Measurements from ENCODE around the gene TMEM45B.
"Not testable (repeated sequence)": the region's sequence is repeated elsewhere in the genome, so short reads cannot be mapped to it uniquely, and the experiment has no call there.

The TMEM45B gene

GRCh38 chr11:129788278-129788677 lies 27.4 kb upstream of the TMEM45B start:
- H3K4me3 ChIP-seq (ENCODE audit: low read depth, low read length) = no peak overlapping the region
- TF ChIP-seq MYC (IDR thresholded peaks at IDR 0.05; ENCODE audit: low read depth, low read length) (no peak), MAX (IDR thresholded peaks at IDR 0.05; ENCODE audit: low read depth, low read length) (no peak), CTCF (IDR thresholded peaks at IDR 0.05; ENCODE audit: low read depth, low read length) (no peak), POLR2A (IDR thresholded peaks at IDR 0.05; ENCODE audit: extremely low read depth, insufficient read length) (no peak)
- no peak for DNase-seq (ENCODE audit: low read depth)

- no peak overlapping the region for H3K4me3 ChIP-seq (ENCODE audit: low read depth, low read length)
- no peak for DNase-seq (ENCODE audit: low read depth)
- TF ChIP-seq CTCF (IDR thresholded peaks at IDR 0.05; ENCODE audit: low read depth, low read length) (no peak), MYC (IDR thresholded peaks at IDR 0.05; ENCODE audit: low read depth, low read length) (no peak), MAX (IDR thresholded peaks at IDR 0.05; ENCODE audit: low read depth, low read length) (no peak), POLR2A (IDR thresholded peaks at IDR 0.05; ENCODE audit: extremely low read depth, insufficient read length) (no peak)
Observed at GRCh38 chr11:129790106-129790505, 25.5 kb upstream of the TMEM45B start.

- no peak overlapping the region for H3K4me3 ChIP-seq (ENCODE audit: low read depth, low read length)
- TF ChIP-seq CTCF (IDR thresholded peaks at IDR 0.05; ENCODE audit: low read depth, low read length) (no peak), MYC (IDR thresholded peaks at IDR 0.05; ENCODE audit: low read depth, low read length) (no peak), POLR2A (IDR thresholded peaks at IDR 0.05; ENCODE audit: extremely low read depth, insufficient read length) (no peak), MAX (IDR thresholded peaks at IDR 0.05; ENCODE audit: low read depth, low read length) (no peak)
- no peak for DNase-seq (ENCODE audit: low read depth)
Observed at GRCh38 chr11:129791515-129791914, 24.1 kb upstream of the TMEM45B start.

- no peak for DNase-seq (ENCODE audit: low read depth)
- H3K4me3 ChIP-seq (ENCODE audit: low read depth, low read length) = no peak overlapping the region
- TF ChIP-seq CTCF (IDR thresholded peaks at IDR 0.05; ENCODE audit: low read depth, low read length) (no peak), POLR2A (IDR thresholded peaks at IDR 0.05; ENCODE audit: extremely low read depth, insufficient read length) (no peak), MYC (IDR thresholded peaks at IDR 0.05; ENCODE audit: low read depth, low read length) (no peak), MAX (IDR thresholded peaks at IDR 0.05; ENCODE audit: low read depth, low read length) (no peak)
Observed at GRCh38 chr11:129792663-129793062, 23.0 kb upstream of the TMEM45B start.

- no peak for DNase-seq (ENCODE audit: low read depth)
- H3K4me3 ChIP-seq (ENCODE audit: low read depth, low read length) = no peak overlapping the region
- TF ChIP-seq CTCF (IDR thresholded peaks at IDR 0.05; ENCODE audit: low read depth, low read length) = no peak
- TF ChIP-seq MYC (IDR thresholded peaks at IDR 0.05; ENCODE audit: low read depth, low read length) = no peak
- TF ChIP-seq POLR2A (IDR thresholded peaks at IDR 0.05; ENCODE audit: extremely low read depth, insufficient read length) = no peak
- no peak for TF ChIP-seq MAX (IDR thresholded peaks at IDR 0.05; ENCODE audit: low read depth, low read length)
Observed at GRCh38 chr11:129795089-129795488, 20.6 kb upstream of the TMEM45B start.

GRCh38 chr11:129798212-129798611 lies 17.4 kb upstream of the TMEM45B start:
- TF ChIP-seq POLR2A (IDR thresholded peaks at IDR 0.05; ENCODE audit: extremely low read depth, insufficient read length) (no peak), MAX (IDR thresholded peaks at IDR 0.05; ENCODE audit: low read depth, low read length) (no peak), MYC (IDR thresholded peaks at IDR 0.05; ENCODE audit: low read depth, low read length) (no peak), CTCF (IDR thresholded peaks at IDR 0.05; ENCODE audit: low read depth, low read length) (no peak)
- H3K4me3 ChIP-seq (ENCODE audit: low read depth, low read length) = no peak overlapping the region
- DNase-seq (ENCODE audit: low read depth) = no peak

- not testable (repeated sequence) for H3K4me3 ChIP-seq (ENCODE audit: low read depth, low read length); DNase-seq (ENCODE audit: low read depth)
Observed at GRCh38 chr11:129800162-129800561, 15.5 kb upstream of the TMEM45B start.
